ENCODE results near the gene CREB3L4.
"Not testable (repeated sequence)": the region's sequence is repeated elsewhere in the genome, so short reads cannot be mapped to it uniquely, and the experiment has no call there.

Gene CREB3L4

GRCh38 chr1:153959454-153959853 is 8.2 kb upstream of the CREB3L4 start:
- no peak for DNase-seq (ENCODE audit: low spot score)

GRCh38 chr1:153960206-153960605 is 7.5 kb upstream of the CREB3L4 start:
- DNase-seq (ENCODE audit: low spot score): no peak

DNA sequence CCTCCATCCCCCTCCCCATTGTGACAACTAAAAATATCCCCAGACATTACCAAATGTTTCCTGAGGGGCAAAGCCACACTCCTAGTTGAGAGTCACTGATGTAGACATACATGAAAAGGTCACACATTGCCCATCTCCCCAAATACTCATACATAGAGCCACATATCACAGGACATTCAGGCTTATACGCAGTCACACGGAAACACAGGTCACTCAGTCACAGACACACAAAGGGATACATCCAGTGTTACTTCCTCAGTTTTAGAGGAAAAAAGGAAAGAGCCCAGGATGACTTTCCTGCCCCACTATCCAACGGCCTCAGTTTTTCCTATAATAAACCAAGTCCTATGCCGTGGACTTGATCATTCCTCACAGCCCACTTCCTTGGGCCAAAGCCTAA is 6.3 kb upstream of the CREB3L4 start:
- no peak for DNase-seq (ENCODE audit: low spot score)

- peak; percentile 52 for DNase-seq (ENCODE audit: low spot score)
Observed at GRCh38 chr1:153962088-153963029, 5.3 kb upstream of the CREB3L4 start.

DNA sequence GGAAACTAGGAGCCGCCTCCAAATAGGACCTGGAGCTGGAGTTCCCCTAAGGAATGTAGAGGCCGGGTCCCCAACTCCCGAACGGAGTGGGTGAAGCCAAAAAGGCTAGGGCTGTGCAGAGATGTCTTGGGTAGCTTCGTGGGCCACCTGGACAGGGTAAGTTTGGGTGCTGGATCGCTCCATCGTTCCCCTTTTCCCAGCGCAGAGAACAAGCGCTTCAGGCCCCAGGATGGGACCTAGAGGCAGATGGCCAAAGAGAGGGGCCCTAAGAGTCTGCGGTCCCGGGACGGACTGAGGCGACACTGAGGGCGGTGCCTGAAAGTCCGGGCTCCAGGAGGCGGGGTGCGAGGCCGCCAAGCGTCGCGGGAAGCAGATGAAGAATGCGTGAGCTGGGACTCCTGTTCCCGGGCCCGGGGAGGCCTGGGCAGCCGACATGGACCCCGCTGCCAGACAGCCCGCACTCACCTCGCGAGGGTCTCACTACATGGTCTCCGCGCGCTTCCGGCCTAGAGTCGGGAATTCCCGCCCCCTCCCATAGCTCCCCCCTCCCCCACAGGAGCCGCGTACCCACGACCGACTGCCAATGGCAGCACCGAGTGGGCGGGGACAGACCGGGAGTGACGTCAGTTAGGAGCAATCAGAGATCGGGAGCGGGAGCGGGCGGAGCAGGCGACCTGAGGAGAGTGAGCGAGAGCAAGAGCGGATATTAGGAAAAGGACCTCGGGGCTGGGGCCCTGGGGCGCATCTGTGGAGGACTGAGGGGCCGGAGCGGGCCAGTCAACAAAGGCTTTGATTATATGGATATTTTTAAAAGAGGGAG is 4.5 kb upstream of the CREB3L4 start, which contains the start of gene SLC39A1:
SLC39A1 (minus strand) TSS at position 508 of the 820 bp plus-strand sequence. CDS start 822 bp downstream, outside the sequence.
- DNase-seq (ENCODE audit: low spot score): peak; percentile 94

- no peak for DNase-seq (ENCODE audit: low spot score)
Observed at GRCh38 chr1:153963850-153964331, 3.8 kb upstream of the CREB3L4 start.

- no peak for DNase-seq (ENCODE audit: low spot score)
Observed at GRCh38 chr1:153968000-153968363, 280 bp downstream of the CREB3L4 start.

- no peak for DNase-seq (ENCODE audit: low spot score)
Observed at GRCh38 chr1:153968408-153968807, 706 bp downstream of the CREB3L4 start.

GRCh38 chr1:153968972-153969371 is 1.3 kb downstream of the CREB3L4 start:
- DNase-seq (ENCODE audit: low spot score): no peak

DNA sequence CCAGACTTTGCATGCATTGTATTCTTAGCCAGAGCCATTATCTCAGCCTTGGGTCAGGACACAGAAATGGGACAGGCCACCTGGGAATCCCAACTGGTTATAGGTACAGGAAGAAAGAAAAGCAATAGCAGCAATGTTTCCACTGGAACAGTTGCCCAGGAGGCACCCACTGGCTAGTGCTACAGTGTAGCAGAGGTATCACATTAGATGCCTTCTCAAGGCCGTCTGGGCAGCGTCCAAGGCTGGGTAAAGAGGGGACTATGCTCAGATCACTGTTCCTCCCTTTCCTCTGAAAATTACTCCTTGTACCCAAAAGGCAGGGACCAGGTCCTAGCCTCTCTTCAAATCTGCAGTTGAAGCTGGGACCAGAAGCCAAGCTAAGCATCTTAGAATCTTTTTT is 2.6 kb downstream of the CREB3L4 start:
- no peak for DNase-seq (ENCODE audit: low spot score)

- no peak for DNase-seq (ENCODE audit: low spot score)
Observed at GRCh38 chr1:153973071-153973470, 5.4 kb downstream of the CREB3L4 start.

DNA sequence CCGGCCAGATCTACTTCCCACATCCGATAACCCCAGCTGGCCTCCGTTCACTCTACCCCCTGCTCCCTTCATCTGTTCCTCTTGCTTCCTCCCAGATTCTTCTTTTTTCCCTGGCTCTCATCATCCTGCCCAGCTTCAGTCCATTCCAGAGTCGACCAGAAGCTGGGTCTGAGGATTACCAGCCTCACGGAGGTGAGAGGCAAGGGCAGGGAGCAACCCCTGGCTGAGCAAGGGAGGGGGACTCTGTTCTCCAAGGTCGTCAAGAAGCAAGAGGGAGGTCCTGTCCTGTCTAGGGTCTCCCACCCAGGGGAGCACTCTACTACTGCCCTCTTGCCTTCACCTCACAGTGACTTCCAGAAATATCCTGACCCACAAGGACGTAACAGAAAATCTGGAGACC is 5.8 kb downstream of the CREB3L4 start:
- DNase-seq (ENCODE audit: low spot score): no peak

- no peak for DNase-seq (ENCODE audit: low spot score)
Observed at GRCh38 chr1:153976819-153977249, 9.1 kb downstream of the CREB3L4 start.

DNA sequence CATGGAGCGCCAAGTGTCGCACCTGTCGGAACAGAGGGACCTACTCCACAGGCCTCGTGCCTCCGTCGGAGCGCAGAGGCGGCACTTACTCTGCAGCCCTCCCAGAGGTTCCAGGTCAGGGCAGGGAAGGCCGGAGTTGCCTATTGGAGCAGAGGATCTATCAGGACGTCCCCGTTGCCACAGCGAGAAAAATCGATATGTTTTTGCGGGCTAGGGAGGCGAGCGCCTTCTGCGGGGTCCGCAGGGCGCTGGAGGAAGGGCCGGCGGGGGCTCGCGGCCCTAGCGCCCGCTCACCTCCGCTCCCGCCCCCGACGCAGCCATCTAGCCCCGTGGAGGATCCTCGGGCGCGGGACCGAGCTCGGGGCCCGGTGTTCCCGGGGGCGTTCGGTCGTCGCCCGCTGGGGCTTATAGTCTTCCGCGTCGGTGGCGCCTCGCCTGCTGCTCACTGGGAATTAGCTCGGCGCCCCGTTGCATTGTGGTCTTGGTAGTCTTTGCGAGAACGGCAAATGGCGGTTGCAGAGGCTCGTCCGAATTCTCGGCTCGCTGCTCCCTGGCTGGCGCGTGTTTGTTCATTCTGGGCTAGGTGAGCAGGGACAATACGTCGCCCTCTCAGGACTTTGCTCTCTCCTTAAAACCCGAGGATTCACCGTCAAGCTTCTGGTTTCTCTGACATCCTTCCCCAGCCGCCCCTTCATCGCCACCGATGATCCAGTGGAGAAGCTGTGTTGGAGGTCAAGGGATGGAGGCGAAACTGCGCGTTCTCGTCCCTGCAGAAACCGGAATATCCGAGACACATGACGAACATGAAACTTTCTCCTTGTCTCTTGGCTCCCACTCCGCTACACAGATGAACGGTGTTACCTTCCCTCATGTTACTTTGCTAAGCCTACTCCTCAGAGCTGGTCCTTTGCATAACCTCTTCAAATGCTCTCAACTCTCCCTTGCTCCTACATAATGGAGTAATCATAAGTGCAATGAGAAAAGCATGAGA is 9.8 kb downstream of the CREB3L4 start, which contains the start of gene JTB:
JTB (minus strand) TSS at position 425 of the 991 bp plus-strand sequence; CDS start at position 3, 422 bp downstream.
- DNase-seq (ENCODE audit: low spot score): peak; percentile 90

GRCh38 chr1:153978274-153978909 is 10.7 kb downstream of the CREB3L4 start:
- DNase-seq (ENCODE audit: low spot score): no peak

- not testable (repeated sequence) for DNase-seq (ENCODE audit: low spot score)
Observed at GRCh38 chr1:153979091-153979490, 11.4 kb downstream of the CREB3L4 start.

DNA sequence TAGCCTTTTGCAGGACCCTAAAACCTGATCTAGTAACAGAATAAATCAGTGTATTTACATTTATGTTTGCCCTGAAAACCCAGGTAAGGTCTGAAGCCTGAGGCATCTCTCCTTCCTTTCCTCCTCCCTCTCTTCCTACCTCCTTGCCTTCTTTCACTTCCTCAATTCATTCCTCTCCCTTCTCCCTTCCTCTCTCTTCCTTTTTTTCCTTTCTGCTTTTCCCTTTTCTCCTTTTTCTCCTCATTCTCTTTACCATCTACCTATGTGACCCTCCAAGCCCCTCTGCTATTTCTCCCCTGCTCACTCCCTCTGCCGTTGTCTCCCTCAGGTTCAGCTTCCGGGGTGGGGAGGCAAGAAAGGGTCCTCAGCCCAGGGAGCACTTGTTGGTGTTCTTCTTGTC is 14.0 kb downstream of the CREB3L4 start:
- DNase-seq (ENCODE audit: low spot score): not testable (repeated sequence)

DNA sequence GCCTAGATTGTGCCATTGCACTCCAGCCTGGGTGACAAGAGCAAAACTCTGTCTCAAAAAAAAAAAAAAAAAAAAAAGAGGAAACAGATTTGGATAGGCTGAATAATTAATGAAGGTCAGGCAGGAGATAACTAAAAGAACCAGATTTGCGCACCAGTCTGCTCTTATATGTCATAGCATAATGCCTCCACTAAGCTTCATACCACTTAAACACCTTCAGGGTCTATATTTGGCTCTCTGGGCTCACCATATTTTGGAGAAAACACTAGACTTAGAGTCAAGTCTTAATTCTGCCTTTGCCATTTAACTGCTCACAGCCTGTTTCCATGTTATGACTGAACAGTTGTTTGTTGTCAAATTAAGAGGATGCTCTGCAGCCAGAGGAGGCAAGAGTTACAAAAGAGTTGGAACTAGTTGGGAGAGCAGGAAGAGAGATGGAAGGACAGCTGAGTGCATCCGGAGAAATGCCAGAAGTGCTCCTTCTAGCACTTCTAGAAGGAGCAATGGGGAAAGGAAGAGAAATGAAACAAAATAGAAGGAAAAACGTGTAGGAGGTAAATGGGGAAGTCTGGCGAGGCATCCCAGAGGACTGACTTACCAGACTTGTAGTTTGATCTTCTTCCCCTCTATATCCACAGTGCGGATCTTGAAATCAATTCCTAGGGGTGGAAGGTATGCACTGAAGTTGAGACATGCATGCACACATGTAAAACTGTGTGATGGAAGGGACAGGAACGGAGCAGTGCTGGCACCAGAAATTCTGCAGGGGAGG is 16.6 kb downstream of the CREB3L4 start:
- no peak for DNase-seq (ENCODE audit: low spot score)

GRCh38 chr1:153985341-153985912 is 17.7 kb downstream of the CREB3L4 start:
- peak; percentile 62 for DNase-seq (ENCODE audit: low spot score)

Measured in AG08396 (cell line).